IPS DF 6.9 (cell line): ENCODE measurements around the gene MTURN.

Source experiments
- DNase-seq: peaks from one replicate; pipeline ENCODE4 v3.0.0-alpha.2; 2013; ENCODE audit warnings: low read depth, low spot score
- H3K27ac ChIP-seq: one replicate; pipeline ENCODE4 v1.5.1; 2013; ENCODE audit warnings: low read length, control low read depth
- H3K27me3 ChIP-seq: 2 replicates; pipeline ENCODE4 v1.6.1; 2013; ENCODE audit warnings: mild to moderate bottlenecking, low read length; ENCODE audit not compliant: control insufficient read depth, insufficient read depth
- H3K36me3 ChIP-seq: 2 replicates; pipeline ENCODE4 v1.6.1; 2013; ENCODE audit warnings: low read length; ENCODE audit not compliant: control insufficient read depth, insufficient read depth
- H3K4me1 ChIP-seq: 2 replicates; pipeline ENCODE4 v1.6.1; 2013; ENCODE audit warnings: low read length; ENCODE audit not compliant: control insufficient read depth, insufficient read depth
- H3K4me3 ChIP-seq: 2 replicates; pipeline ENCODE4 v1.5.1; 2013; ENCODE audit warnings: mild to moderate bottlenecking, low read length
- H3K9me3 ChIP-seq: 2 replicates; pipeline ENCODE4 v1.6.1; 2013; ENCODE audit warnings: low read length, inconsistent platforms; ENCODE audit not compliant: control insufficient read depth, insufficient read depth
- WGBS: extraction: QIAGEN DNeasy Blood & Tissue Kit; methylation state at CpG from one replicate; pipeline ENCODE4 v1.1.7; 2013; ENCODE audit warnings: mixed read lengths, missing lambda C conversion rate; ENCODE audit not compliant: insufficient read length, insufficient coverage; 5-methylcytosine and 5-hydroxymethylcytosine counted together

MTURN gene

DNA sequence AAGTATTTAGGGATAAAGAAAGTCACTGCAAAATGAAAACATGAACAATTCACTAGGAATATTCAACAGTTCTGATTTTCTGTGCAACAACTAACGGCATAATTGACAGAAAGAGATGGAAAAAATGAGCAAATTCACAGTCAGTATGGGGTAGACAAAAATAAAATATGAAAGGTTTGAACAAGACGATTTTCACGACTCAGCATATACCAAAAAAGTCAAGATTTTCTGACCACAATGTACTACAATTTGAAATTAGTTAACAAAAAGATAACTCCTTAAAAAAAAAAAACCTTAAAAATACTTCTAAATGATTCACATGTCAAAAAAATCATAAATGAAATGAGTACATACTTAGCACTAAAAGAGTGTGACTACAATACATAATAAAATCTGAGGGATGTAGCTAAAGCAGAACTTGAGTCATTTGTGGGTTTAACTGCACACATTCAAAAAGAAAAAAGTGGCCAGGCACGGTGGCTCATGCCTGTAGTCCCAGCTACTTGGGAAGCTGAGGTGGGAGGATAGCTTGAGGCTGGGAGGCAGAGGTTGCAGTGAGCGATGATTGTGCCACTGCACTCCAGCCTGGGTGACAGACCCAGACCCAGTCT lies 22.6 kb upstream of the MTURN start:
- Histone ChIP-seq H3K27me3 (no peaks in the 10 kb centered on the region), H3K36me3 (no peaks in the 10 kb centered on the region), H3K4me1 (no peaks in the 10 kb centered on the region), H3K9me3 (0 out of 2 replicates have a peak, but pooled peaks cover 1% of the 10 kb centered on the region), H3K4me3 (no peak overlapping the region), H3K27ac (no peak overlapping the region)
- DNase-seq: no peak
- WGBS: no CpG with 5 or more reads among the region's 5 CpGs

DNA sequence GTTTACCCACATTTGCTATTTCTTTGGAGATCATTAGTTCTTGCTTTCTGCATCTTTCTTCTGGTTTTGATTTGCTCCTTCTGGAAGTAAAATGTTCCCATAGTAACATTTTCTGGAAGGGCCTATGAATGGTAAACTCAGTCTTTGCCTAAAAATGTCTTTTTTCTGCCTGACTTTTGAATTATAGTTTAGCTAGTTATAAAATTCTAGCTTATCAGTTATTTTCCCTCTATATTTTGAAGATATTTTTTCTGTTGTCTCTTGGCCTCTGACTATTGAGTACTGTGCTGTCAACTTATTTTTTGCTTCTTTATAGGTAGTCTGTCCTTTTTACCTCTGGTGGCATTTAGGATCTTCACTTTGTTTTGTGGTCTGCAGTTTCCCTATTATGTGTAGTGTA lies 21.6 kb upstream of the MTURN start:
- H3K9me3 ChIP-seq: 0 out of 2 replicates have a peak, but pooled peaks cover 1% of the 10 kb centered on the region
- no peak overlapping the region for H3K4me3 ChIP-seq
- no peak for DNase-seq
- H3K27ac ChIP-seq: no peak overlapping the region
- H3K4me1 ChIP-seq: no peaks in the 10 kb centered on the region
- no peaks in the 10 kb centered on the region for H3K36me3 ChIP-seq
- no peaks in the 10 kb centered on the region for H3K27me3 ChIP-seq

DNA sequence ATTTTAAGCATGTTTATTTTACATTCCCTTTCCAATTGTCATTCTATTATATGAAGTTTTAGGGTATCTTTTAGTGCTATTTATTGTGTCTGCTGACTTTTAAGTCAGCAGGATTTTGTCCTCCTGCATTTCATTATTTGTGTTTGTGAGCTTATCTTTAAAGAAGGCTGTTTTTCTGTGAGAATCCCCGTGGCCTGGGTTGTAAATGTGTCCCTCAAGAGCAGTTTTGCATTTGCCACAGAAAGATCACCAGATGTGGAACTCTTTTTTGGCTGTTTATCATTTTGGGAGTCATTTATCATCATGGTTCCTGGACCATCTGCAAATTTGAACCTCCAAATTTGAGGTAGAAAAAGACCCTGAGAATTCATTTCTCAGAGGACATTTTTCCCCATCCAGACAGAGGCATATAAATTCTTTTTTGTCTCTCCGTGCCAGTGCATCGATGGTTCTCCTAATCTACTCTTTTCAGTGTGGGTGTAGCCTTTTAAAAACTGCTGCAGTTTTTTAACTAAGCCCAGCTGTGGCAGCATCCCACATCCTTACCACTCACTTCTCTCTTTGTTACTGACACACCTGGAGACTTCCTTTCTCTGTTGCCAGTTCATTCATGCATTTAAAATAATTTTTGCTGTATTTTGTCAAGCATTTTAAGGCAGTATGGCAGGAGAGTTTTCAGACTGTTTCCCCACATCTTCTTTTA lies 20.1 kb upstream of the MTURN start:
- no peak overlapping the region for H3K27ac ChIP-seq
- no peak overlapping the region for H3K4me3 ChIP-seq
- no peaks in the 10 kb centered on the region for H3K36me3 ChIP-seq
- H3K9me3 ChIP-seq: 0 out of 2 replicates have a peak, but pooled peaks cover 1% of the 10 kb centered on the region
- WGBS: no CpG with 5 or more reads among the region's 3 CpGs
- H3K4me1 ChIP-seq: no peaks in the 10 kb centered on the region
- no peak for DNase-seq
- H3K27me3 ChIP-seq: no peaks in the 10 kb centered on the region

DNA sequence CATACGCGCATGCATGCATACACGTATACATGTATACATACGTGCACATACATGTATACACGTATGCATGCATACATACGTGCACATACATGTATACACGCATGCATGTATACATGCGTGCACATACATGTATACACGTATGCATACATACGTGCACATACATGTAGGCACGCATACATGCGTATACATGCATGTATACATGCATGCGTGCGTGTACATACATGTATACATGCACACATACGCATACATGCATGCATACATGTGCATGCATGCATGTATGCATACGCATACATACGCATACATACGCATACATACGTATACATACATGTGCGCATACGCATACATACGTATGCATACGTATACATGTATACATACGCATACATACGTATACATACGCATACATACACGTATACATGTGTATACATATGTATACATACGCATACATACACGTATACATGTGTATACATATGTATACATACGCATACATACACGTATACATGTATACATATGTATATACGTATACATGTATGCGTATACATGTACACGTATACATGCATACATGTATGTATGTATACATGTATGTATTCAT lies 19.0 kb upstream of the MTURN start:
- no peak for DNase-seq
- Histone ChIP-seq H3K27me3 (no peaks in the 10 kb centered on the region), H3K4me1 (no peaks in the 10 kb centered on the region), H3K36me3 (no peaks in the 10 kb centered on the region), H3K27ac (no peak overlapping the region), H3K4me3 (no peak overlapping the region), H3K9me3 (0 out of 2 replicates have a peak, but pooled peaks cover 1% of the 10 kb centered on the region)
- no CpG with 5 or more reads among the region's 34 CpGs for WGBS

DNA sequence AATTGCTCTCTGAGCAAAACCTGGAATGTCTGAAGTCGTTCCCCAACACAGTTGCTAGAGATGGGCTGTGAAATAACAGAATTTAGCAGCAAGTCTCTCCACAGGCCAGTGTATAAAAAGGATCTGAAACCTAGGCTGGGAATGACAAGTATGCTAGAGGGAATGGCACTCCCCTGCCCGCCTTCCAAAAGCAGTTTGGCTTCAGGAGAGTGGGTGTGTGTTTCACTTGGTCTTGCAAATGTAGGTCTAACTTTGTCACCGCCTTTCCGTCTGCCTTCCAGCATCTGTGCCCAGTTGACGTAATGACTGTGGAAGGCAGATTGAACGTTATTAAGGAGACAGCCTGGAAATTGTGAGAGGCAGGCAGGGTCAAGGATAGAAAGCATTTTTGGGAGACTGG lies 18.0 kb upstream of the MTURN start:
- Histone ChIP-seq H3K27ac (no peak overlapping the region), H3K27me3 (no peaks in the 10 kb centered on the region), H3K4me3 (no peak overlapping the region), H3K9me3 (0 out of 2 replicates have a peak, but pooled peaks cover 1% of the 10 kb centered on the region), H3K4me1 (no peaks in the 10 kb centered on the region), H3K36me3 (no peaks in the 10 kb centered on the region)
- no CpG with 5 or more reads among the region's 6 CpGs for WGBS
- no peak for DNase-seq

DNA sequence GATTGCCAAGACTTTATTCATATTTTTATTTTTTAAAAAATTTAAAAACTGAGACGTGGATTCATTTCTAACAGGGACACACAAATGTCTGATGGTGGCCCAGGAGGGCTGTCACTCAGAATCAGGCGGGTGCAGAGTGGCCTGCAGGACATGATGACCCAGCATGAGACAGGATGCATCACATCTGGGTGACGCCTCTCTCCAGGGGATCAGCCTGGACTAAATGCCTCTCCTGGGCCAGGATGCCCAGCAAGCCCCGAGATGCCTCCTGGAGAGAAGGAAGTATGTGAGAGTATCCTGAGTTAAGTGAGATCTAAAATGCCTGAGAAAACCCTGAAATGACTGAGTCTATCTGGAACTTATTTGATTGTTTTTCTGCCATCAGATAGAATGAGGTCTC lies 16.9 kb upstream of the MTURN start:
- Histone ChIP-seq H3K4me1 (no peaks in the 10 kb centered on the region), H3K27ac (no peak overlapping the region), H3K36me3 (no peaks in the 10 kb centered on the region), H3K9me3 (0 out of 2 replicates have a peak, but pooled peaks cover 1% of the 10 kb centered on the region), H3K27me3 (no peaks in the 10 kb centered on the region), H3K4me3 (no peak overlapping the region)
- no CpG with 5 or more reads among the region's 4 CpGs for WGBS
- DNase-seq: no peak

DNA sequence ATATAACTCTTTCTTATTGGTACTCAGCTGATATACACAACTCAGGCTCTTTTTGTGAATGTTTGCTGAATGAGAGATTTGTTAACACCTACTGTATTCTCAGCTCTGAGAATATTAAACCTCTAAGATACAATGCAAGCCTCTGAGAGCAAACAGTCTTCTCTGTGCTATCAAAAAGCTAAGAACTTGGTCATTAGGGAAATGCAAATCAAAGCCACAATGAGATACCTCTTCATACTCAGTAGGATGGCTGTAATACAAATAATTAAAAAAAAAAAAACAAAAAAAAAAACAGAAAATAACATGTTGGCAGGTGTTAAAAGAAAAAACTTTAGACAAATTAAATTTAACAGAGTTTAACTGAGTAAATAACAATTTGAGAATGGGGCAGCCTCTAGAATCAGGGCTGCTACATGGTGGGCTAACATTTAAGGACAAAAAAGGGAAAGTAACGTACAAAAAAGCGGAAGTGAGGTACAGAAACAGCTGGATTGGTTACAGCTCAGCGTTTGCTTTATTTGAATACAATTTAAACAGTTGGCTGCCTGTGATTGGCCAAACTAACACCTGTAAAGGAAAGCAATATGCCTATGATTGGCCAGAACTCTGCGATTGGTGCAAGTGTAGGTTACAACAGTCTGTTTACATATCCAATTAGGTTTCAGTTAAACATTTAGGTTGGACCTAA lies 14.8 kb upstream of the MTURN start:
- no CpG with 5 or more reads among the region's 4 CpGs for WGBS
- H3K4me3 ChIP-seq: no peak overlapping the region
- 0 out of 2 replicates have a peak, but pooled peaks cover 1% of the 10 kb centered on the region for H3K9me3 ChIP-seq
- H3K27ac ChIP-seq: no peak overlapping the region
- no peak for DNase-seq
- H3K4me1 ChIP-seq: no peaks in the 10 kb centered on the region
- no peaks in the 10 kb centered on the region for H3K27me3 ChIP-seq
- no peaks in the 10 kb centered on the region for H3K36me3 ChIP-seq

DNA sequence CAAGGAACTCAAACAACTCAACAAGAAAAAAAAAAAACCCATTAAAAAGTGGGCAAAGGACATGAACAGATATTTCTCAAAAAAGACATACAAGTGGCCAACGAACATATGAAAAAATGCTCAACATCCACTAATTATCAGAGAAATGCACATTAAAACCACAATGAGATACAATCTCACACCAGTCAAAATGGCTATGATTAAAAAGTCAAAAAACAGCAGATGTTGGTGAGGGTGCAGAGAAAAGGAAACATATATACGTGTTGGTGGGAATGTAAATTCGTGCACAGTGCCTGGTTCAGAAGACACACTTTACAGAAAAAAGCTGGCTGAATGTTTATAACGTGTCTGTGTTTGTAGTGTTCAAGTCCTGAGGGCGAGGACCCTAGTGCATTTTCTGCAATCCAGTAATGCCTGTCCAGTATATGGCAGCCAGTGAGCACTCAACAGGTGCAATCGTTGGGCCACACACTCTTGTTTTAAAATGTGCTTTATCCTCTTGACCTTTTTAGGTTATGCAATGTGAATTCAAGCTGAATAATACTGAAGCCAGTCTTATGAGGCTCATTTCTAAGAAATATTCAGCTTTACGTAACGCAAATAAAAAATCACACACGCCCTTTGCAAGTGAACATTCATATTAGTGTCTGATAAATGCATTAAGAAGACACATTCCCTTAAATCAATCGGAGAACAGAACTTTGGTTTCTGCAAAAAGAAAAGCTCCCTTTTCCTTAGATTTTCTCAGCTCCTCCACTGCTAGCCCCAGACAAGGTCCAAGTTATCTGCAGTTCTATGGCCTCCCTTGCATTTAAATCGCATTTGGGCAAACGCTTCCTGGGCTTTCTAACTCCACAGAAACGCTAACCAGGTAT lies 813 bp upstream of the MTURN start:
- Histone ChIP-seq H3K27me3 (peaks cover 6% of the 10 kb centered on the region; the same call in 1 of the 2 replicates), H3K4me1 (no peaks in the 10 kb centered on the region), H3K36me3 (no peaks in the 10 kb centered on the region), H3K27ac (no peak overlapping the region), H3K9me3 (no peaks in the 10 kb centered on the region), H3K4me3 (peak overlapping the region; percentile 68; the same call in 1 of the 2 replicates)
- no peak for DNase-seq
- no CpG with 5 or more reads among the region's 13 CpGs for WGBS

DNA sequence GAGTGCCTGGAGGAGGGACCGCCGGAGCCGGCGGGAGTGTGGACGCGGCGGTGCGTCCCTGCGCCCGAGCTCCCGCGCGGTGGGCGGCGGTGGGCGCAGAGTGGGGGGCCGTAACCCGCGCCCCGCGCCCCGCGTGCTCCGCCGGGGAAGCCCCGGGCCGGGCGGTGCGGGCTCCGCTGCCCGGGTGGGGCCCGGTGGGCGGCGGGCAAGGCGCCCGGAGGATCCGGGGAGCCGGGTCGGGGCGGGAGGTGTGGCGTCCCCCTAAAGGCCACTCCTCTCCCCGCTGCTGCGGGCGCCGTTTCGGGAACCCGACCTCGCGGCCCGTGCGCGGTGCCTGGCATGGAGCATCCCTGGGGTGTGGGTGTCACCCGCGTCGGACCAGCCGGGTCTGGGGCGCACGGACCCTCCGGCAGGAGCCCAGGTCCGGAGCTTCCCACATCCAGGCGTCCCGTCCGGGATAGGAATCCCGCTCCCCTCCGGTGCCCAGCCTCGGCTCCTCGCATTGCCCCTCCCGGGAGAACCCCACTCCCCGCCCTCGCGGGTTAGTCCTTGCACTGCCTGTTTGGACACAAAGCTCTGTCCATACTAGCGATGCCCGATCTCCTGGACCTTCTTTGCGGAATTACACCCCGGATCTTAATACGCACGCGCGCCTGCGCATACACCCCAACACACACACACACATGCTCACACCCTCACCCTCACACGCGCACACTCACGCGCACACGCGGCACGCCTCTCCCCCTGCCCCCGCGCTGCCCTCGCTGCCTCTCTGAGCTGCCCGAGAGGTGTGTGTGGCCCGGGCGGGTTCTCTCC lies 723 bp downstream of the MTURN start:
- no peak overlapping the region for H3K27ac ChIP-seq

More for the DNA sequence above, 723 bp downstream of the MTURN start:
- DNase-seq: no peak
- Histone ChIP-seq H3K9me3 (no peaks in the 10 kb centered on the region), H3K4me3 (peak overlapping the region; percentile 68), H3K4me1 (no peaks in the 10 kb centered on the region), H3K36me3 (no peaks in the 10 kb centered on the region), H3K27me3 (peaks cover 6% of the 10 kb centered on the region; the same call in 1 of the 2 replicates)
- no CpG with 5 or more reads among the region's 93 CpGs for WGBS
